Measurements from ENCODE around the gene AKAP7. TPM values are rescaled to one million over a fixed set of nuclear protein-coding genes. Genes with fewer than 3 reads are reported as not detected.
A peak's percentile ranks its signal among the peaks of the same experiment; 100 is the strongest.

The AKAP7 gene
- total and polyA plus RNA-seq, 2 experiments from 2014 or later, result 18.4 to 54.4 TPM

DNA sequence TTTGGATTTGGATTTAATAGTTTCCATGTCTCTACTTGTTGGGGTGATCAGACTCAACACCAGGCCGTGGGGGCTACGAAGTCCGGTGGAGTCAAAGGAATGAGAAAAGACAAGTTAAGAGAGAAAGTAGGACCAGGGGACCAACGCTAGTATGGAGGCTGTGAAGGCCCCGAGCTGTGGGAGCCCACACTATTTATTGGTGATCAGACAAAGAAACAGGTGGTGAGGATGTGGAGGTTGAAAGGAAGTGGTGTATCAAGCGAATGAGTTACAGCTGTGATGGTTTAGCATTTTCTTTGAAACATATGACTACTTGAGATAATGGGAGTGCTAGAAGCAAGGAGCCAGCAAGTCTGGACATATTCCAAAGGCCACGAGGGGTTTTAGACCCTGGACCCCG is 62.4 kb downstream of the AKAP7 start:
- no peak overlapping the region for H3K4me2 ChIP-seq
- no peaks in the 10 kb centered on the region for H3K9me3 ChIP-seq (ENCODE audit: low read depth)
- H3K4me3 ChIP-seq, result no peak overlapping the region
- no peak for DNase-seq (ENCODE audit: low spot score)
- no peaks in the 10 kb centered on the region for H3K79me2 ChIP-seq
- H4K20me1 ChIP-seq (ENCODE audit: insufficient read depth, poor library complexity, severe bottlenecking), result no peaks in the 10 kb centered on the region
- H3K9me2 ChIP-seq (replicated peaks; ENCODE audit: insufficient read depth), result no peaks in the 10 kb centered on the region
- 69% methylated on average over 8 of the region's 8 CpGs for WGBS (ENCODE audit: low lambda C conversion rate, missing lambda C conversion rate)
- no peak overlapping the region for H3K27ac ChIP-seq
- H3K36me3 ChIP-seq (replicated peaks; ENCODE audit: insufficient read depth, low read depth), result no peaks in the 10 kb centered on the region
- TF ChIP-seq, protein P1, sequence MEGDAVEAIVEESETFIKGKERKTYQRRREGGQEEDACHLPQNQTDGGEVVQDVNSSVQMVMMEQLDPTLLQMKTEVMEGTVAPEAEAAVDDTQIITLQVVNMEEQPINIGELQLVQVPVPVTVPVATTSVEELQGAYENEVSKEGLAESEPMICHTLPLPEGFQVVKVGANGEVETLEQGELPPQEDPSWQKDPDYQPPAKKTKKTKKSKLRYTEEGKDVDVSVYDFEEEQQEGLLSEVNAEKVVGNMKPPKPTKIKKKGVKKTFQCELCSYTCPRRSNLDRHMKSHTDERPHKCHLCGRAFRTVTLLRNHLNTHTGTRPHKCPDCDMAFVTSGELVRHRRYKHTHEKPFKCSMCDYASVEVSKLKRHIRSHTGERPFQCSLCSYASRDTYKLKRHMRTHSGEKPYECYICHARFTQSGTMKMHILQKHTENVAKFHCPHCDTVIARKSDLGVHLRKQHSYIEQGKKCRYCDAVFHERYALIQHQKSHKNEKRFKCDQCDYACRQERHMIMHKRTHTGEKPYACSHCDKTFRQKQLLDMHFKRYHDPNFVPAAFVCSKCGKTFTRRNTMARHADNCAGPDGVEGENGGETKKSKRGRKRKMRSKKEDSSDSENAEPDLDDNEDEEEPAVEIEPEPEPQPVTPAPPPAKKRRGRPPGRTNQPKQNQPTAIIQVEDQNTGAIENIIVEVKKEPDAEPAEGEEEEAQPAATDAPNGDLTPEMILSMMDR (IDR thresholded peaks at IDR 0.05; ENCODE audit: poor library complexity), result no peak
- no peak for TF ChIP-seq EZH2 (IDR thresholded peaks at IDR 0.05; ENCODE audit: borderline replicate concordance)
- no peak for TF ChIP-seq EZH2phosphoT487 (IDR thresholded peaks at IDR 0.05; ENCODE audit: low read depth, severe bottlenecking, unreplicated experiment)
- H3K27me3 ChIP-seq, result no peaks in the 10 kb centered on the region
- H2AFZ ChIP-seq, result no peak overlapping the region
- no peaks in the 10 kb centered on the region for H3K4me1 ChIP-seq (ENCODE audit: insufficient read depth)

DNA sequence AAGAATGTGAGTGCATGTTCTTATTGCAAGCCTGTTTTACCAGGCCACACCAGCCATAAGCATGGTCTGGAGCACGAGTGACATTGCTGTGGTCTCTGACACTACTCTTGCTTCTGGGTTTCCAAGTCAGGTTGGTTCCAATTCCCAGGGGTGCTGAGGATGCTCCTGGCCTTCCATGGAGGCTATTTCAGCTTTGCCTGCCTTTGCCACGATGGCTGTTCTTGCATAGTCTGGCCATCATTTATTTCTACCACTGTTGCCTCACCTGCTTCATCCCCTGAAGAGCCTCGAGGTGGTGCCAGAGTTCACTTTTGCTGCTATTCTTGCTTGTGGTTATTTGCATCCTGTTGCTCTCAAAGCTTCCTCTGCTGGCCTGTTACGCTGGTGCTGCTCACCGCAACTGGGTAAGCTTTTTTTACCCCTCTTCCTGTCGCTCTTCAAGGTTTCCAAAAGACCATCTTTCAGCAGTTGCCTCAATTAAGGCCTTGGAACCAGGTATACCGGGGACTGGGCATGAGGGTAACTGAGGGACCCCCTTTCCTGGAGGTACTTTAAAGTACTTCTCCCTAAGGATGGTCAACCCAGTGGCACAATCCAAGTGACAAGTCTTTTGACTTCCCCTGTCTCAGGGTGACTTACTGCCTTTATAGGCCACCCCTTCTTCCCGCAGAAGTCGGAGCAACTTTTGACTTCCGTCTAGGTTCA is 64.5 kb downstream of the AKAP7 start:
- Histone ChIP-seq H3K4me3 (no peak overlapping the region), H3K79me2 (no peaks in the 10 kb centered on the region), H4K20me1 (ENCODE audit: insufficient read depth, poor library complexity, severe bottlenecking) (no peaks in the 10 kb centered on the region), H2AFZ (peak overlapping the region; percentile 18), H3K4me2 (no peak overlapping the region), H3K4me1 (ENCODE audit: insufficient read depth) (no peaks in the 10 kb centered on the region), H3K9me3 (ENCODE audit: low read depth) (no peaks in the 10 kb centered on the region), H3K36me3 (replicated peaks; ENCODE audit: insufficient read depth, low read depth) (no peaks in the 10 kb centered on the region), H3K27me3 (no peaks in the 10 kb centered on the region), H3K27ac (no peak overlapping the region), H3K9me2 (replicated peaks; ENCODE audit: insufficient read depth) (no peaks in the 10 kb centered on the region)
- peak; percentile 78 for DNase-seq (ENCODE audit: low spot score)
- TF ChIP-seq, protein P1 (IDR thresholded peaks at IDR 0.05; ENCODE audit: poor library complexity), result peak; percentile 66
- no peak for TF ChIP-seq EZH2phosphoT487 (IDR thresholded peaks at IDR 0.05; ENCODE audit: low read depth, severe bottlenecking, unreplicated experiment)
- 61% methylated on average over 10 of the region's 10 CpGs for WGBS (ENCODE audit: low lambda C conversion rate, missing lambda C conversion rate)

DNA sequence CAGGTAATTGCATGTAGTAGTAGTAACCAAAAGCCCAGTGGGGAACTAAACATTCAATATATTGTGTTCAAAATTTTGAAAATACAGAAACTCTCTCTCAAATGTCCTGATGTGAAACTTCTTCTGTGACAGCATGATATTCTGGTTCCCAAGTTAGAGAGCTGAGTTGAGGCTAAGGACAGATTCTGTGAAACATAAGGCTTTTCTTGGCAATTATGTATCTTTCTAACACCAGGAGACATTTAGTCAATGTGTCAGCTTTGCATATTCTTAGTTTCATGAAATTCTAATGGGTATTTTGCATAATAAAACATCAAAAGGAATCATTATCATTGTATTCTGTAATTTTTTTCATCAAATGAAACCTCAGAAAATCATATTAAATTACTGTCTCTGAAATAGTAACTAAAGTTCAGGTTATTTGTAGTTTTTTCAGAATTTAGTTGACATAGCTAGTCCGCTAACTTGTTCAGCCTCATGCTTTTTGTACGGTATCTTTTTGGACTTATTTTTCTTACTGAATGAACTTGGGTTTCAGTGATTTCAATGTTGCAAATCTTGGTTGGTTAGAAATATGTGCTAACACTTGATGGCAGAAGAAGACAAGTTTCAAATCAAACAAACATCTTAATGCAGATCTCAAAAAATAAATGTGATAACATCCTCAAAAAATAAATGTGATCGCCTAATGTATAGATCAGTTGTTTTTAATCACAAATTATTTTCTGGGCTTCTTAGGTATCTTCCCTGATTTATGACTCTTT is 70.4 kb downstream of the AKAP7 start:
- no peak overlapping the region for H2AFZ ChIP-seq
- H3K9me2 ChIP-seq (replicated peaks; ENCODE audit: insufficient read depth), result no peaks in the 10 kb centered on the region
- H3K4me2 ChIP-seq, result no peak overlapping the region
- H3K9me3 ChIP-seq (ENCODE audit: low read depth), result no peaks in the 10 kb centered on the region
- no peaks in the 10 kb centered on the region for H3K4me1 ChIP-seq (ENCODE audit: insufficient read depth)
- no peaks in the 10 kb centered on the region for H3K27me3 ChIP-seq
- no peak overlapping the region for H3K4me3 ChIP-seq
- WGBS (ENCODE audit: low lambda C conversion rate, missing lambda C conversion rate), result 97% methylated on average over 3 of the region's 3 CpGs
- TF ChIP-seq EZH2 (IDR thresholded peaks at IDR 0.05; ENCODE audit: borderline replicate concordance) (no peak), EZH2phosphoT487 (IDR thresholded peaks at IDR 0.05; ENCODE audit: low read depth, severe bottlenecking, unreplicated experiment) (no peak)
- TF ChIP-seq, protein P1 (IDR thresholded peaks at IDR 0.05; ENCODE audit: poor library complexity), result peak; percentile 21
- H3K27ac ChIP-seq, result no peak overlapping the region
- no peaks in the 10 kb centered on the region for H4K20me1 ChIP-seq (ENCODE audit: insufficient read depth, poor library complexity, severe bottlenecking)
- DNase-seq (ENCODE audit: low spot score), result no peak
- H3K79me2 ChIP-seq, result no peaks in the 10 kb centered on the region
- H3K36me3 ChIP-seq (replicated peaks; ENCODE audit: insufficient read depth, low read depth), result no peaks in the 10 kb centered on the region
